K562 (cell line): ENCODE data around the gene NUCB2. TPM values are rescaled to one million over a fixed set of nuclear protein-coding genes. Genes with fewer than 3 reads are reported as not detected.
"Not testable (repeated sequence)": the region's sequence is repeated elsewhere in the genome, so short reads cannot be mapped to it uniquely, and the experiment has no call there.

Experiments used
- ATAC-seq: fragments of 200-7000 bp; cut with Tn5 transposase; 3 replicates; pipeline ENCODE4 v1.9.1; 2020; ENCODE audit warnings: moderate library complexity
- BruUV-seq: library from RNA; stranded (reverse); fragments of 400-500 nt; replicated peaks from 2 replicates; lab custom pipeline; 2021; lab: Mats Ljungman, UMichigan
- CTCF ChIA-PET: fragments of 300-600 bp; formaldehyde crosslinking; extraction: SDS; loops from one replicate; lab custom pipeline; 2021; ENCODE audit warnings: low intra/inter-chr PET ratio; lab: Yijun Ruan, JAX
- POLR2A ChIA-PET: fragments of 300-600, 350-650 bp; sonication (Branson Sonifier 250); formaldehyde crosslinking; extraction: SDS; loops from one replicate; lab custom pipeline; 2021; ENCODE audit warnings: antibody characterized with exemption, inconsistent platforms; lab: Yijun Ruan, JAX
- DNase-seq, 4 experiments: peaks; one replicate each; pipeline versions ENCODE4 v3.0.0 to v3.0.0-alpha.2; 2011 to 2018; ENCODE audit warnings: low spot score in 3 of 4, mixed read lengths in 3 of 4; ENCODE audit errors: extremely low read depth in 1 of 4
- FAIRE-seq: peaks from 2 replicates; lab custom pipeline; 2011; peaks lifted over from hg19 to GRCh38; lab: Jason Lieb, UNC
- H2AFZ ChIP-seq: 2 replicates; pipeline ENCODE4 v1.6.0; 2011; ENCODE audit warnings: low read depth, low read length, control low read depth, inconsistent platforms
- H3K27ac ChIP-seq: fragments of 200-600 bp; 3 replicates; pipeline ENCODE4 v1.8.0; 2011; ENCODE audit warnings: low read depth, mild to moderate bottlenecking, control low read depth, inconsistent platforms, low read length, moderate library complexity, mixed read lengths; ENCODE audit errors: extremely low read depth
- H3K27me3 ChIP-seq, 2 experiments: fragments of 300-600 bp in 1 of 2; 2 replicates in 1 of 2; 3 replicates in 1 of 2; pipeline versions ENCODE4 v1.6.0 to v1.8.0; 2011; ENCODE audit warnings: inconsistent platforms in 2 of 2, low read length in 2 of 2, mild to moderate bottlenecking in 1 of 2, mixed read lengths in 1 of 2, moderate library complexity in 1 of 2; ENCODE audit not compliant: control insufficient read depth in 2 of 2, insufficient read depth in 2 of 2
- H3K36me3 ChIP-seq: fragments of 300-600 bp; 3 replicates; pipeline ENCODE4 v1.8.0; 2011; ENCODE audit warnings: mild to moderate bottlenecking, low read length, inconsistent platforms; ENCODE audit not compliant: control insufficient read depth, insufficient read depth
- H3K4me1 ChIP-seq, 2 experiments: fragments of 200-600 bp in 1 of 2; replicated peaks in 1 of 2; 2 replicates in 1 of 2; 3 replicates in 1 of 2; pipeline versions ENCODE4 v1.5.1 to v1.8.0; 2011; ENCODE audit warnings: inconsistent platforms in 2 of 2, low read length in 2 of 2, mild to moderate bottlenecking in 1 of 2, mixed read lengths in 1 of 2, moderate library complexity in 1 of 2; ENCODE audit not compliant: control insufficient read depth in 2 of 2, insufficient read depth in 2 of 2
- H3K4me2 ChIP-seq: 2 replicates; pipeline ENCODE4 v1.6.1; 2011; ENCODE audit warnings: low read length, control low read depth, inconsistent platforms, mixed read lengths; ENCODE audit not compliant: insufficient read depth
- H3K4me3 ChIP-seq: fragments of 200-600 bp; sonication (generic), shearing (Covaris generic); 2 replicates; pipeline ENCODE4 v1.5.1; 2016; ENCODE audit warnings: control low read depth, inconsistent platforms
- H3K79me2 ChIP-seq: fragments of 200-600 bp; 3 replicates; pipeline ENCODE4 v1.8.0; 2011; ENCODE audit warnings: low read length, inconsistent platforms; ENCODE audit not compliant: control insufficient read depth, insufficient read depth
- H3K9ac ChIP-seq, 2 experiments: 2 replicates each; pipeline versions ENCODE4 v1.6.0 to v1.6.1; 2011; ENCODE audit warnings: low read depth in 2 of 2, low read length in 2 of 2, control low read depth in 1 of 2, inconsistent platforms in 1 of 2, mild to moderate bottlenecking in 1 of 2, mixed read lengths in 1 of 2; ENCODE audit not compliant: insufficient read depth in 1 of 2
- H3K9me1 ChIP-seq: one replicate; pipeline ENCODE4 v1.6.0; 2011; ENCODE audit warnings: inconsistent platforms, mild to moderate bottlenecking, low read length, moderate library complexity; ENCODE audit not compliant: control insufficient read depth, insufficient read depth
- H3K9me3 ChIP-seq: replicated peaks from 2 replicates; pipeline ENCODE4 v1.5.1; 2011; ENCODE audit warnings: low read depth, low read length, inconsistent platforms; ENCODE audit not compliant: control insufficient read depth, insufficient read depth
- H4K20me1 ChIP-seq: replicated peaks from 2 replicates; pipeline ENCODE4 v1.6.1; 2011; ENCODE audit warnings: low read length, inconsistent platforms, mixed read lengths; ENCODE audit not compliant: control insufficient read depth, insufficient read depth
- HNRNPL ChIP-seq: fragments of 200-400 bp; formaldehyde crosslinking; IDR thresholded peaks from 2 replicates; pipeline ENCODE4 v1.6.1; 2017; ENCODE audit warnings: low read depth, mild to moderate bottlenecking, low read length
- RAD51 ChIP-seq: fragments of 450-650 bp; IDR thresholded peaks from 2 replicates; pipeline ENCODE4 v1.7.1; 2016; ENCODE audit warnings: low read depth, mild to moderate bottlenecking, borderline replicate concordance
- WGBS: fragments of 100-300 bp; shearing (Covaris generic); methylation state at CpG from one replicate; pipeline ENCODE4 v1.1.6; 2016; ENCODE audit warnings: low coverage, mixed read lengths; ENCODE audit not compliant: insufficient coverage; ENCODE audit errors: missing lambda C conversion rate; 5-methylcytosine and 5-hydroxymethylcytosine counted together
- in situ Hi-C: fragments of 300-500 bp; cut with MboI; formaldehyde crosslinking; loops from 4 replicates; pipeline ENCODE4 v1.15.0; 2018; ENCODE audit warnings: inconsistent platforms, mixed read lengths
- intact Hi-C: fragments of 100-400 bp; cut with micrococcal nuclease; formaldehyde crosslinking; loops from 2 replicates; pipeline ENCODE4 v1.14.2; 2022
- polyA plus RNA-seq, 8 experiments: library from polyadenylated mRNA; depleted of rRNA in 4 of 8; stranded (reverse) in 5 of 8; unstranded in 3 of 8; fragments of >200 nt; fragmentation: Nextera tagmentation in 2 of 8; fragmentation: Illumina TruSeq in 1 of 8; extraction: Ambion mirVana in 2 of 8; extraction: Trizol in 1 of 8; gene quantifications; 2 replicates each; pipeline versions ENCODE4 v1.2.1 to v1.2.3, GENCODE V29; 2011 to 2014; ENCODE audit warnings: inconsistent platforms in 1 of 8, missing spikeins in 1 of 8
- total RNA-seq, 7 experiments: library from RNA; depleted of rRNA in 6 of 7; stranded (reverse); fragments of >200 nt in 6 of 7; fragmentation: Illumina TruSeq in 2 of 7; extraction: Trizol in 2 of 7; gene quantifications; 2 replicates each; pipeline versions ENCODE4 v1.2.1 to v1.2.3, GENCODE V29; 2011 to 2021; ENCODE audit warnings: low replicate concordance in 1 of 7

NUCB2 gene
- total and polyA plus RNA-seq, 9 of the 15 experiments (the other 6 are each of a cell fraction or from before 2014, with no cell fraction given) = 54.0 to 108 (median 84.6) TPM

- Histone ChIP-seq H2AFZ (no peak overlapping the region), H3K36me3 (no peaks in the 10 kb centered on the region), H3K27ac (no peak overlapping the region), H3K4me2 (no peak overlapping the region), H3K4me1 (no peaks in the 10 kb centered on the region), H3K9me1 (no peaks in the 10 kb centered on the region), H3K27me3 (0 out of 5 replicates have a peak, but pooled peaks cover 0 to 2% of the 10 kb centered on the region in 2 experiments), H3K9ac (no peak overlapping the region), H3K79me2 (no peaks in the 10 kb centered on the region)
- CTCF ChIA-PET = no interaction called here
- POLR2A ChIA-PET = interaction anchor here (0.6 kb wide), 1 partner anchor 458 kb away, joined by 3 read pairs; no protein-coding TSS in a partner anchor
- ATAC-seq = no peak
- in situ Hi-C loops = loop anchor here (10.0 kb wide), 1 partner anchor 286 kb away; no protein-coding TSS in a partner anchor
- 1% methylated on average over 3 of the region's 3 CpGs for WGBS
- TF ChIP-seq HNRNPL = no peak
- TF ChIP-seq RAD51 = 0 out of 2 replicates have a peak, but pooled peaks have one; percentile 19
- TF ChIP-seq, all 486 proteins: peak for 1
- no peak for DNase-seq
- no TSS peak for BruUV-seq
- FAIRE-seq = no peak
- no peaks in the 10 kb centered on the region for H3K9me3 ChIP-seq
- no peak overlapping the region for H3K4me3 ChIP-seq
- intact Hi-C loops = no loop called here
- H4K20me1 ChIP-seq = no peaks in the 10 kb centered on the region
Measured at GRCh38 chr11:17238377-17238776, 38.2 kb upstream of the NUCB2 start.

- in situ Hi-C loops = loop anchor here (10.0 kb wide), 1 partner anchor 285 kb away; no protein-coding TSS in a partner anchor
- H3K4me3 ChIP-seq, H3K4me1 ChIP-seq, H3K79me2 ChIP-seq, H3K27me3 ChIP-seq, BruUV-seq, intact Hi-C loops, H2AFZ ChIP-seq, CTCF ChIA-PET, H4K20me1 ChIP-seq, H3K36me3 ChIP-seq, FAIRE-seq, H3K9me1 ChIP-seq, ATAC-seq, H3K4me2 ChIP-seq, H3K27ac ChIP-seq, DNase-seq, H3K9me3 ChIP-seq, H3K9ac ChIP-seq: not testable (repeated sequence)
- POLR2A ChIA-PET = interaction anchor here (0.5 to 0.6 kb wide), 2 partner anchors 42 to 283 kb away, joined by 3 read pairs; no protein-coding TSS in a partner anchor
- WGBS = 0% methylated on average over 3 of the region's 4 CpGs
Measured at GRCh38 chr11:17239927-17240326, 36.6 kb upstream of the NUCB2 start.
